ENCODE measurements around the gene TRABD2A. TPM values are rescaled to one million over a fixed set of nuclear protein-coding genes. Genes with fewer than 3 reads are reported as not detected.
"Not testable (repeated sequence)": the region's sequence is repeated elsewhere in the genome, so short reads cannot be mapped to it uniquely, and the experiment has no call there.

TRABD2A gene
- total RNA-seq, 4 donors from 2014 or later, result 0.14 to 3.0 (median 0.29) TPM; not detected in 1

DNA sequence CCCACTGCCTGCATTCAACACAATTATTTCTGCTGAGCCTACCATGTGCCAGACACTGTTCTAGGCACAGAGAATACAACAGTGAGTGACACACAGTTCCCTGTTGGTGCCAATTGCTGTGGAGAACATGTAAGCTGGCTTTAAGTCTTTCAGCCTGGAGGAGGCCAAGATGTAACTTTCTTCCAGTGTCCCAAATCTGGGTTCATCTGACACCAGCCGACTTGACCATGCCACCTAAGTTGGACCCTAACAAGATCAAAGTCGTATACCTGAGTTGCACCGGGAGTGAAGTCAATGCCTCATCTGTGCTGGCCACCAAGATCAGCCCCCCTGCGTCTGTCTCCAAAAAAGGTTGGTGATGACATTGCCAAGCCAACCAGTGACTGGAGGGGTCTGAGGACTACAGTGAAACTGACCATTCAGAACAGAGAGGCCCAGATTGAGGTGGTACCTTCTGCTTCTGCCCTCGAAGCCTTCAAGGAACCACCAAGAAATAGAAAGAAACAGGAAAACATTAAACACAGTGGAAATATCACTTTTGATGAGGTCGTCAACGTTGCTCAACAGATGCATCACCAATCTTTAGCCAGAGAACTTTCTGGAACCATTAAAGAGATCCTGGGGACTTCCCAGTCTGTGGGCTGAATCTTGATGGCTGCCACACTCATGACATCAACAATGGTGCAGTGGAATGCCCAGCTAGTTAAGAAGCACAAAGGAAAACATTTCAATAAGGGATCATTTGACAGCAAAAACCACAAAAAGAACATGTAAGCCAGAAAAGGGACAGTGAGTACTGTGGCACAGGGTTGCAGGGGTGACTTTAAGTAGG lies 6.3 kb downstream of the TRABD2A start:
- Histone ChIP-seq H3K9me3 (no peaks in the 10 kb centered on the region), H3K27me3 (no peaks in the 10 kb centered on the region), H3K4me3 (no peak overlapping the region), H3K27ac (no peak overlapping the region), H3K4me1 (peaks cover 0 to 2% of the 10 kb centered on the region in 2 donors), H3K36me3 (no peaks in the 10 kb centered on the region)
- no peak for DNase-seq
- intact Hi-C loops (cut with DNase I; ENCODE audit: low total_unique reads), result no loop called here
- no peak for TF ChIP-seq POLR2A (IDR thresholded peaks at IDR 0.05)
- TF ChIP-seq CTCF (IDR thresholded peaks at IDR 0.05), result no peak

GRCh38 chr2:84873350-84873749 lies 7.5 kb downstream of the TRABD2A start:
- Histone ChIP-seq H3K4me3 (no peak overlapping the region), H3K9me3 (no peaks in the 10 kb centered on the region), H3K27ac (no peak overlapping the region), H3K4me1 (no peaks in the 10 kb centered on the region), H3K36me3 (no peaks in the 10 kb centered on the region), H3K27me3 (no peaks in the 10 kb centered on the region)
- intact Hi-C loops (cut with DNase I; ENCODE audit: low total_unique reads), result no loop called here
- TF ChIP-seq POLR2A (IDR thresholded peaks at IDR 0.05) (no peak), CTCF (IDR thresholded peaks at IDR 0.05) (no peak)
- DNase-seq, result no peak

GRCh38 chr2:84872691-84873090 lies 8.2 kb downstream of the TRABD2A start:
- H3K9me3 ChIP-seq; DNase-seq; H3K36me3 ChIP-seq; H3K4me1 ChIP-seq; intact Hi-C loops (cut with DNase I; ENCODE audit: low total_unique reads); H3K27ac ChIP-seq; H3K4me3 ChIP-seq; H3K27me3 ChIP-seq: not testable (repeated sequence)

- Histone ChIP-seq H3K4me1 (no peaks in the 10 kb centered on the region), H3K9me3 (no peaks in the 10 kb centered on the region), H3K27ac (no peak overlapping the region), H3K36me3 (no peaks in the 10 kb centered on the region), H3K27me3 (no peaks in the 10 kb centered on the region), H3K4me3 (no peak overlapping the region)
- TF ChIP-seq POLR2A (IDR thresholded peaks at IDR 0.05) (no peak), CTCF (IDR thresholded peaks at IDR 0.05) (no peak)
- intact Hi-C loops (cut with DNase I; ENCODE audit: low total_unique reads), result no loop called here
- DNase-seq, result no peak
Measured at GRCh38 chr2:84870306-84870705, 10.6 kb downstream of the TRABD2A start.

GRCh38 chr2:84868327-84868726 lies 12.6 kb downstream of the TRABD2A start:
- intact Hi-C loops (cut with DNase I; ENCODE audit: low total_unique reads), result not testable (repeated sequence)

GRCh38 chr2:84866122-84866521 lies 14.8 kb downstream of the TRABD2A start:
- no peaks in the 10 kb centered on the region for H3K4me1 ChIP-seq
- TF ChIP-seq POLR2A (IDR thresholded peaks at IDR 0.05), result no peak
- TF ChIP-seq CTCF (IDR thresholded peaks at IDR 0.05), result no peak
- H3K27me3 ChIP-seq, result no peaks in the 10 kb centered on the region
- no peaks in the 10 kb centered on the region for H3K9me3 ChIP-seq
- intact Hi-C loops (cut with DNase I; ENCODE audit: low total_unique reads), result no loop called here
- no peaks in the 10 kb centered on the region for H3K36me3 ChIP-seq
- H3K27ac ChIP-seq, result no peak overlapping the region
- DNase-seq, result no peak
- no peak overlapping the region for H3K4me3 ChIP-seq

More at GRCh38 chr2:84868327-84868726, 12.6 kb downstream of the TRABD2A start:
- H3K4me3 ChIP-seq, DNase-seq, H3K4me1 ChIP-seq, H3K9me3 ChIP-seq, H3K27ac ChIP-seq, H3K27me3 ChIP-seq, H3K36me3 ChIP-seq: not testable (repeated sequence)

Data from uterus (tissue), 4 donors.